GM18507 (cell line): ENCODE measurements around the gene NOX3.

Experiments
- DNase-seq: peaks from one replicate; pipeline ENCODE4 v3.0.0; 2011; ENCODE audit warnings: low read depth; ENCODE audit not compliant: insufficient read length; ENCODE audit errors: extremely low spot score
- FAIRE-seq: peaks from 2 replicates; lab custom pipeline; 2011; peaks lifted over from hg19 to GRCh38; lab: Jason Lieb, UNC

Gene NOX3

GRCh38 chr6:155408231-155408630 is 47.4 kb downstream of the NOX3 start:
- FAIRE-seq, result no peak
- no peak for DNase-seq

- FAIRE-seq (no peak), DNase-seq (no peak)
These were observed 48.8 kb downstream of the NOX3 start for GRCh38 chr6:155406801-155407200.

GRCh38 chr6:155404937-155405336 is 50.7 kb downstream of the NOX3 start:
- FAIRE-seq (no peak), DNase-seq (no peak)

GRCh38 chr6:155402656-155403304 is 52.9 kb downstream of the NOX3 start:
- no peak for DNase-seq
- FAIRE-seq, result no peak

GRCh38 chr6:155400654-155400965 is 55.0 kb downstream of the NOX3 start:
- FAIRE-seq (no peak), DNase-seq (no peak)

- FAIRE-seq (no peak), DNase-seq (no peak)
These were observed 55.6 kb downstream of the NOX3 start for GRCh38 chr6:155399745-155400653.

GRCh38 chr6:155399062-155399744 is 56.4 kb downstream of the NOX3 start:
- DNase-seq (no peak), FAIRE-seq (no peak)

GRCh38 chr6:155398701-155399061 is 57.0 kb downstream of the NOX3 start:
- DNase-seq (no peak), FAIRE-seq (no peak)

GRCh38 chr6:155398221-155398620 is 57.4 kb downstream of the NOX3 start:
- FAIRE-seq (no peak), DNase-seq (no peak)

- no peak for FAIRE-seq
- DNase-seq, result no peak
These were observed 58.4 kb downstream of the NOX3 start for GRCh38 chr6:155397172-155397705.

GRCh38 chr6:155396605-155397004 is 59.0 kb downstream of the NOX3 start:
- no peak for FAIRE-seq
- no peak for DNase-seq

GRCh38 chr6:155395339-155395738 is 60.3 kb downstream of the NOX3 start:
- FAIRE-seq (no peak), DNase-seq (no peak)

GRCh38 chr6:155389130-155389529 is 66.5 kb downstream of the NOX3 start:
- FAIRE-seq, result no peak
- no peak for DNase-seq

GRCh38 chr6:155388591-155388990 is 67.0 kb downstream of the NOX3 start:
- no peak for FAIRE-seq
- no peak for DNase-seq

GRCh38 chr6:155387481-155387880 is 68.2 kb downstream of the NOX3 start:
- DNase-seq (no peak), FAIRE-seq (no peak)

GRCh38 chr6:155384321-155384952 is 71.2 kb downstream of the NOX3 start:
- no peak for FAIRE-seq
- DNase-seq, result no peak

GRCh38 chr6:155383913-155384312 is 71.7 kb downstream of the NOX3 start:
- FAIRE-seq, result no peak
- no peak for DNase-seq

GRCh38 chr6:155382338-155382685 is 73.3 kb downstream of the NOX3 start:
- no peak for DNase-seq
- no peak for FAIRE-seq

- no peak for FAIRE-seq
- DNase-seq, result no peak
These were observed 73.8 kb downstream of the NOX3 start for GRCh38 chr6:155381673-155382337.
